Muscle layer of colon (tissue), 2 donors: Measurements from ENCODE around the gene ANKRD44.

Experiments
- H3K27ac ChIP-seq: one replicate; pipeline ENCODE4 v1.7.0; 2013; ENCODE audit warnings: low read depth, mild to moderate bottlenecking, low read length, moderate library complexity
- H3K27me3 ChIP-seq, 2 donors: one replicate each; pipeline ENCODE4 v1.7.0; 2013; ENCODE audit warnings: low read length in 2 of 2, mild to moderate bottlenecking in 2 of 2; ENCODE audit not compliant: insufficient read depth in 2 of 2, control insufficient read depth in 1 of 2
- H3K36me3 ChIP-seq: one replicate; pipeline ENCODE4 v1.7.0; 2013; ENCODE audit warnings: mild to moderate bottlenecking, low read length; ENCODE audit not compliant: insufficient read depth
- H3K4me1 ChIP-seq: one replicate; pipeline ENCODE4 v1.7.0; 2013; ENCODE audit warnings: mild to moderate bottlenecking, low read length; ENCODE audit not compliant: insufficient read depth
- H3K4me3 ChIP-seq, 2 donors: one replicate each; pipeline ENCODE4 v1.7.0; 2013; ENCODE audit warnings: low read length in 2 of 2, low read depth in 1 of 2, mild to moderate bottlenecking in 1 of 2, moderate library complexity in 1 of 2
- H3K9ac ChIP-seq: one replicate; pipeline ENCODE4 v1.7.0; 2013; ENCODE audit warnings: low read length
- H3K9me3 ChIP-seq: one replicate; pipeline ENCODE4 v1.7.0; 2013; ENCODE audit warnings: mild to moderate bottlenecking, low read length
- donor health status: abdominal sarcoma.
- donor health status: Adenocarcinoma of cecum.

The ANKRD44 gene

DNA sequence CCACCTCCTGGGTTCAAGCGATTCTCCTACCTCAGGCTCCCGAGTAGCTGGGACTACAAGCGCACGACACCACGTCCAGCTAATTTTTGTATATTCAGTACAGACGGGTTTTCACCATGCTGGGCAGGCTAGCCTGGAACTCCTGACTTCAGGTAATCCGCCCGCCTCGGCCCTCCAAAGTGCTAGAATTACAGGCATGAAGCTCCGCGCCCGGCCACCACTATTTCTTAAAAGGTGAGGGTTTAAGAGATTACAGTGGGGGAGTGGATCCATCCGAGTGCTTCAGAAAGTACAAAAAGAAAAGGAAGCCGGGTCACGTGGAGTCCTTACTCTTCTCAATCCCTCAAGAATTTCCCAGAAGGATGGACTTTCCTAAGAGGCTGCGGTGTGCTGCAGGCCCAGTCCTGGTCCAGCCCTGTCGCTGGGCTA is 146.9 kb downstream of the ANKRD44 start:
- Histone ChIP-seq H3K27ac (no peak overlapping the region), H3K9ac (no peak overlapping the region), H3K27me3 (no peaks in the 10 kb centered on the region), H3K4me3 (no peak overlapping the region), H3K36me3 (no peaks in the 10 kb centered on the region), H3K4me1 (peaks cover 23% of the 10 kb centered on the region), H3K9me3 (no peaks in the 10 kb centered on the region)

DNA sequence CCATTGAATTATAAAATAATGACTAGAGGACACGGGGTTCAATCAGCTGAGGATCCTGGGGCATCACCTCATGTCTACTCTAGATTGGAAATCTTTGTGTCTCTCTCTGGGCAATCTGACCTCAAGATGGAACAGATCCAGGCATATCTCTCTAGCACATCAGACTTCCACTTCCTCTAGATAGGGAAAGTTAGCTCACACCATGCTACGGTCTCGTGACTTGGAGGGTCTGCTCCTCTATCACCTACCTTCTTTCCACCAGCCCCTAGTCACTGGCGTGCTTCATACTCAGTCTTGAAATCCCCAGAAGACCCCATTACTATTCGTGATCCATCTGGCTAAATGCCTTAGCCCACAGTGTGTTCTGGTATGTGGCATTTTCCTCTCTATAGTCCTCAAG is 148.8 kb downstream of the ANKRD44 start:
- Histone ChIP-seq H3K36me3 (no peaks in the 10 kb centered on the region), H3K27ac (no peak overlapping the region), H3K4me3 (no peak overlapping the region), H3K9ac (no peak overlapping the region), H3K4me1 (peaks cover 24% of the 10 kb centered on the region), H3K27me3 (no peaks in the 10 kb centered on the region), H3K9me3 (no peaks in the 10 kb centered on the region)

DNA sequence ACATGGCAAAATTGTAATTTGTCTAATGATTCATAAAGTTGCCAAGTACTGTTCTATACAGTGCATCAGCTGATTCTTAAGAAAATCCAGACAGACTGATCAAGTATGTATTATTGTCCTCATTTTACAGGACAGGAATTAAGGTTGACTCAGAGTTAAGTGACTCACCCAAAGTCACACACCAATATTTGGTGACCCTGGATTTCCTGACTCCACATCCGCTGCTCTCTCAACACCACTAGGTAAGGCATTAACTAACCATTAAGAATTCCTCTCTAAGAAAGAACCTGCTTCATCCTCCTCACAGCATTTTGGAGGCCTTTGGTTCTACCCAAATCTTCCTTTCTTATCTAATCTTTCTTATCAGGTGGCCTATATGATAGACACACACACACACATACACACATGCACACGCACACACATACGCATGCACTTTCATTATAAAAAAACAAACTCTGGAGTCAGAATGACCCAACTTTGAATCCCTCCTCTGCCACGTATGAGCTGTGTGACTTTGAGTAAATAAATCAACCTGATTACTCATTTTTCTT is 150.8 kb downstream of the ANKRD44 start:
- no peak overlapping the region for H3K27ac ChIP-seq
- H3K9me3 ChIP-seq, result no peaks in the 10 kb centered on the region
- peaks cover 17% of the 10 kb centered on the region for H3K4me1 ChIP-seq
- no peak overlapping the region for H3K4me3 ChIP-seq
- no peaks in the 10 kb centered on the region for H3K27me3 ChIP-seq
- H3K9ac ChIP-seq, result no peak overlapping the region
- H3K36me3 ChIP-seq, result no peaks in the 10 kb centered on the region

DNA sequence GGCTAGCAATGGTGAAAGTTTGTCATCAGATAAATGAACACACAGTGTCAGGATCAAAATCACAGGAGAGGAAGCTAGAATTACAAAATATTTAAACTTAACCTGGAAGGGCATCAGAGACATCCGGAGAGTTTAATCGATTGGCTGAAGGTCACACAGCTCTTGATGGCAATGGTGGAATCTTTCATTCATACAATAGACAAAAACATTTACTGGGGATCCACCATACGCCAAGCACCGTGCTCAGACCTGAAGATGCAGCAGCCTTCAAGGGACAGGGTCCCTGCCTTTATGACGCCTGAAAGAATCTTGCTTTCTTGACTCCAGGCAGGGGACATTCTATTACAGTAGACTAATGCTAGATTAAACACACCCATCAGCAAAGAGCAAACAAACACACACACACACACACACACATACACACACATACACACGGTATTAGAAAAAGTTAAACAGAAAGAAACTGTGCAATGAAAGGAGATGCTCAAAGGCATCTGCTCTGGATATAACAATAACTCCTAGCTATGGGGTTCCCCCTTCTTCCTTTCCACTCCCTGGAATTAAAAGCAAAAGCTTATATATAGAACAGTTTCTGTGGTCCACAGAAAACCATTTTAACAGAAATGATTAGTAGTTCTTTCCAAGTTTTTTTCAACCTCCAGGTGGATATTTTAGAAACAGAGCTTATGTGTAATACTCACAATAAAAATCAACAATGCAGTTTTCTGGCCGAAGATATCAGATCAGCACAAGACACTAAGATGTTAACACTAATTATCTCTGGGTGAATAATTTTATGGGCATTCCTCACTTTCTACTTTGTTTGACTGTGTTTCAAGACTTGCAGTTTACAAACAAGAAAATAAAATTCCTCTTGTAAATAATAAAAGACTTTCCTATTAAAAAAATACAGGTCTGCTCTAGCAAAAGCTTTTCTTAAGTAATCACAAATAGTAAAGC is 151.7 kb downstream of the ANKRD44 start:
- H3K27ac ChIP-seq, result no peak overlapping the region
- H3K27me3 ChIP-seq, result no peaks in the 10 kb centered on the region

DNA sequence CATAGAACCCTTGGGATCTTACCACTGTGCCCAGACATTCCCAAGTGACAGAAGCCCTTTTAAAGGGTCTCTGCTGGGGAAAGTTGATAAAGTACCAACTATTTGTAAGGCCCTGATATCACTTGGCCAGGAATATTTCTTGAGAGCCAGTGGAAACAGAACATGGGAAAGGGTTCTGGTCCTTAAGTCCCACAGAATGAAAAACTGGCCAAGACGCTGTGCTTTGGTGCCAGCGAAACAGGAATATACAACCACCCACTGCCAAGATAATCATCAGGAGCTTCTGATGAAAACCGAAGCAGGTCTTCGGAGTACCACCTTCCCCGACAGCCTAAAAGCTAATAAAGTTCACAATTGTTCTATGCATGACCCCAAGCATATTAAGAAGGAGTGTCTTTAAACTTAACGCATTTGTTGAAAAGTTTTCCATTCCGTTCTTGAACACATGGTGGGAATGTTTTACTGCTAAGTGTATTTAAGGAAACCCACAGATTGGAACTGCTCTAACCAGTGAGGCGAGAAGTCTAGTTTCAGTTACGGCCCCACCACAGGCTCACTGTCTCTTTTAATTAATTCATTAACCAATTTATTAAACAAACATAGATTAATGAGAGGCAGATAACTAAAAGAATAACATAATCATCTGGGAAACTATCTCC is 152.6 kb downstream of the ANKRD44 start:
- no peaks in the 10 kb centered on the region for H3K27me3 ChIP-seq
- no peak overlapping the region for H3K9ac ChIP-seq
- H3K4me1 ChIP-seq, result peaks cover 16% of the 10 kb centered on the region
- no peaks in the 10 kb centered on the region for H3K9me3 ChIP-seq
- no peak overlapping the region for H3K4me3 ChIP-seq
- no peaks in the 10 kb centered on the region for H3K36me3 ChIP-seq
- no peak overlapping the region for H3K27ac ChIP-seq

More for the DNA sequence above, 151.7 kb downstream of the ANKRD44 start:
- H3K4me1 ChIP-seq, result peaks cover 16% of the 10 kb centered on the region
- no peaks in the 10 kb centered on the region for H3K36me3 ChIP-seq
- no peaks in the 10 kb centered on the region for H3K9me3 ChIP-seq
- no peak overlapping the region for H3K9ac ChIP-seq
- no peak overlapping the region for H3K4me3 ChIP-seq

DNA sequence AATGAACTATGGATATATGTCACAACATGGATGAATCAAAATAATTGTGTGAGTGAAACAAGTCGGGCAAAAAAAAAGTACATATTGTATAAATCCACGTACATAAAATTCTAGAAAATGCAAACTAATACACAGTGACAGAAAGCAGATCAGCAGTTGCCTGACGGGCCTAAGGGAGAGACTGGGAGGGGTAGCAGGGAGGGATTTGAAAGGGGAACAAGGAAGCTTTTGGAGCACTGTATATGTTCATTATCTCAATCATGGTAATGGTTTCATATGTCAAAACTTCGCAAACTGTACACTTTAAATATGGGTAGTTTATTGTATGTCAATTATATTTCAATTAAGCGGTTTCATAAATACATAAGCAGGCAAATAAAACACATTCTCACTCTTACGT is 153.8 kb downstream of the ANKRD44 start:
- no peaks in the 10 kb centered on the region for H3K9me3 ChIP-seq
- H3K4me1 ChIP-seq, result peaks cover 16% of the 10 kb centered on the region
- H3K4me3 ChIP-seq, result no peak overlapping the region
- no peaks in the 10 kb centered on the region for H3K36me3 ChIP-seq
- no peaks in the 10 kb centered on the region for H3K27me3 ChIP-seq
- no peak overlapping the region for H3K9ac ChIP-seq
- H3K27ac ChIP-seq, result no peak overlapping the region

DNA sequence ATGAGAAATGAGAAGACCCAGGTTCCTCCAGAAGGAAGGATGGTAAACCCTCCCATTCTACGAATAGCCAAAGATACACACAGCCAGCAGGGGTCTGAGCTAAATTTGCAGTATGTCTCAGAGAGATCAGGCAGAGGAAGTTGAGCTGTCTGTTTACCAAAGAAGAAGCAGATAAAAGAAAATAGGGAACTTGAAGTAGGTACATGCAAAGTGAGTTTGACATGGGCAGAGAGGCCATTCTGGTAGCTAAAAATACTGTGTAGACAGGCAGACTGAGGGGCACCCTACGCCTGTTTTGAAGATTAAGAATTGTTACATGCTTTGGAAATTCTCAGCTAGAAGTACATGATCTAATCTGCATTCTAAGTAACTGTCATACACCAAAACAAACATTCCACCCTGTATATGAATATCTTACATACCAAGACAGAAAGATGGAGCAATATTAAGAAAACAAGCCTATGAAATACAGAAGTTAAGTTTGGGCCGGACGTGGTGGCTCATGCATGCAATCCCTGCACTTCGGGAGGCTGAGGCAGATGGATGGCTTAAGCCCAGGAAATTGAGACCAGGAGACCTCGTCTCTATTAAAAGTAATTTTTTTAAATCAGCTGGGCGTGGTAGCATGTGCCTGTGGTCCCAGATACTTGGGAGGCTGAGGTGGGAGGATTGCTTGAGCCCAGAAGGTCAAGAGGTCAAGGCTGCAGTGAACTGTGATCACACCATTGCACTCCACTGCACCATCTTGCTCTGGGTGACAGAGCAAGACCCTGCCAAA is 157.9 kb downstream of the ANKRD44 start:
- Histone ChIP-seq H3K9me3 (no peaks in the 10 kb centered on the region), H3K36me3 (no peaks in the 10 kb centered on the region), H3K4me1 (no peaks in the 10 kb centered on the region), H3K27ac (no peak overlapping the region), H3K9ac (no peak overlapping the region), H3K27me3 (no peaks in the 10 kb centered on the region), H3K4me3 (no peak overlapping the region)

DNA sequence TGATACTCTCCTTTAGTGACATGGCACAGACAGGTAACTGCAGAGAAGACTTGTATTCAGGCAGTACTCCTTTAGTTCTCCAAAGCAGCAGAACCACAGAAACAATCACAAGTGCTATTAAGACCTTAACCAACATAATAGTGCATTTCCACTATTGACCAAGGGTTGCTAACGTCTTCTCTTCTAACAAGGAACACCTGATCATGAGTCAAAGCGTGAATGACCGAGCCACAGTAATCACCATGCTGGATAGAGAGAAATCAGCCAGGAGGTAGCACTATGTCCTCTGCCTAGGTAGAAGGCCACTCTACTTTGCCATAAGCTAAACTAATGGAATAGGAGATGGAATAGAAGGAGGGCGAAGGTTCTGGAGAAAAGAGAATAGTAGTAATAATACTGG is 161.0 kb downstream of the ANKRD44 start:
- no peaks in the 10 kb centered on the region for H3K4me1 ChIP-seq
- no peak overlapping the region for H3K4me3 ChIP-seq
- H3K9ac ChIP-seq, result no peak overlapping the region

DNA sequence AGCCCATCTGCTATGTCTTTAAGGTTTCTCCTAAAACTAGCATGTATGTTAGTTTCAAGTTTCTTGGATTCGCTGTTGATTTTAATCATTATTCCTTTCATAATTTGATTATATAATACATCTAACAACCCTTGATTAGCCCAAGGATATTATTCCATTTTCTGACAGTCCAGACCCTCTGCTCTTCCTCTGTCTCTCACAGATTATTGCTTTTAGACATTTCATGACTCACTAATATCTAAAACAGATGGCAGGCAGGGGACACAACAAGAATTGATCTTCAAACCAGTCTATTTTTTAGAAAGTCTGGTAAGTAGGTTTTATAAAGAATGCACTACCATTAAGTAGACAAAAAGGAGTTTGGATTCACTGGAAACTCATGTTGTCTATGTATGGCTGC is 162.2 kb downstream of the ANKRD44 start:
- H3K27ac ChIP-seq, result no peak overlapping the region
- no peaks in the 10 kb centered on the region for H3K9me3 ChIP-seq
- no peaks in the 10 kb centered on the region for H3K4me1 ChIP-seq
- H3K4me3 ChIP-seq, result no peak overlapping the region
- no peak overlapping the region for H3K9ac ChIP-seq
- no peaks in the 10 kb centered on the region for H3K36me3 ChIP-seq
- no peaks in the 10 kb centered on the region for H3K27me3 ChIP-seq

More for the DNA sequence above, 161.0 kb downstream of the ANKRD44 start:
- no peaks in the 10 kb centered on the region for H3K9me3 ChIP-seq
- no peaks in the 10 kb centered on the region for H3K27me3 ChIP-seq
- no peaks in the 10 kb centered on the region for H3K36me3 ChIP-seq
- H3K27ac ChIP-seq, result no peak overlapping the region

DNA sequence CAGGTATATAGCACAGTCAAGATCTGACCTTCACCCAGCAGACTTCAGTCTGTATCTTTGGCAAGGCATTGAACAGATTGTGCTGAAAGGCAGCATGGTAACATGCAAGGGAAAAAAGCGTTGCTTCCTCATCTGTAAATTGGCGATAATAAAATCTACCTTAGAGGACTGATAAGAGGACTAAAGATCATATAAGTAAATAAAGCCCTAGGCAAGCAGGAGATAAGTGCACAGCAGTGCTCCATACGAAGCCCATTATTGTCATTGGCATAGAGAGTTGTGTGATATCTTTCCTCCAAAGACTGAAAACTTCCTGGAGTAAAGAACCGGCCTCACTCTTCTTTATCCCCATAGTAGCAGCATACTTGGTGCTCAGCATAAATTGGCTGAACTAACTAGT is 162.6 kb downstream of the ANKRD44 start:
- Histone ChIP-seq H3K27ac (no peak overlapping the region), H3K9me3 (no peaks in the 10 kb centered on the region), H3K4me1 (no peaks in the 10 kb centered on the region)

DNA sequence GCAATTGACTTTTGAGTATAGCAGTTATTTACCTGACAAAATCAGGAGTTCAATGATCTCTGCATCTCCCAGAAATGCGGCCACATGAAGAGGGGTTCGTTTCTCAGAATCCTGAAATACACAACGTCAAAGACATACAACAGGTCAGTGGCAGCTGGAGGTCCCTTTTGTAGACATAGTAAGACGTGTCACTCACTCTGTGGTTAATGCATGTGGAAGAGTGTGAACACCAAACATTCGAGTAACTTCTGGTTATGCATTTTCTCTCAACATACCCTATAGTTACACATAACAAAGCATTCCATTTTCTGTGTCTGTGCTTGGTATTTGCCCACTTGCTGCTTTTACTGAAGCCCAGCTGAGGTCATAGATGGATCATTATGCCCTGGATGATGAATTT is 163.6 kb downstream of the ANKRD44 start:
- no peak overlapping the region for H3K4me3 ChIP-seq
- H3K4me1 ChIP-seq, result no peaks in the 10 kb centered on the region

More for the DNA sequence above, 162.6 kb downstream of the ANKRD44 start:
- no peaks in the 10 kb centered on the region for H3K27me3 ChIP-seq
- H3K4me3 ChIP-seq, result no peak overlapping the region
- no peak overlapping the region for H3K9ac ChIP-seq
- H3K36me3 ChIP-seq, result no peaks in the 10 kb centered on the region

More for the DNA sequence above, 163.6 kb downstream of the ANKRD44 start:
- Histone ChIP-seq H3K9me3 (no peaks in the 10 kb centered on the region), H3K27me3 (no peaks in the 10 kb centered on the region), H3K9ac (no peak overlapping the region), H3K36me3 (no peaks in the 10 kb centered on the region), H3K27ac (no peak overlapping the region)
